A549 (cell line): ENCODE measurements around the gene SLC4A3. TPM values are rescaled to one million over a fixed set of nuclear protein-coding genes. Genes with fewer than 3 reads are reported as not detected.

ENCODE experiments used
- ATAC-seq, 2 experiments: fragments of 200-7000 bp in 1 of 2; fragments of >200 bp in 1 of 2; cut with Nextera tagmentation in 1 of 2; cut with Tn5 transposase in 1 of 2; 3 replicates each; pipeline versions ENCODE4 v1.8.0 to v1.9.1; 2018 to 2020; ENCODE audit warnings: mild to moderate bottlenecking in 1 of 2, moderate library complexity in 1 of 2
- CTCF ChIA-PET: fragments of 300-600 bp; sonication (Branson Sonifier 250); formaldehyde crosslinking; extraction: SDS; loops from one replicate; lab custom pipeline; 2021; ENCODE audit warnings: antibody characterized with exemption, inconsistent platforms; lab: Yijun Ruan, JAX
- POLR2A ChIA-PET: fragments of 350-600 bp; formaldehyde crosslinking; extraction: SDS; loops from one replicate; lab custom pipeline; 2021; ENCODE audit warnings: antibody characterized with exemption, inconsistent platforms; lab: Yijun Ruan, JAX
- DNase-seq, 2 experiments: peaks; one replicate each; pipeline versions ENCODE4 v3.0.0 to v3.0.0-alpha.2; 2011 to 2016; ENCODE audit warnings: low read depth in 1 of 2, low spot score in 1 of 2
- FAIRE-seq: peaks from 2 replicates; lab custom pipeline; 2011; peaks lifted over from hg19 to GRCh38; lab: Jason Lieb, UNC
- H3K27ac ChIP-seq, 2 experiments: fragments of >200 bp; sonication (Bioruptor Twin); formaldehyde crosslinking; 3 replicates each; pipeline ENCODE4 v1.5.1; 2016 to 2017
- H3K4me1 ChIP-seq: fragments of >200 bp; sonication (Bioruptor Twin); formaldehyde crosslinking; 3 replicates; pipeline ENCODE4 v1.6.1; 2016
- H3K4me2 ChIP-seq: fragments of >200 bp; sonication (Bioruptor Twin); formaldehyde crosslinking; 3 replicates; pipeline ENCODE4 v1.6.1; 2016
- H3K4me3 ChIP-seq: fragments of >200 bp; sonication (Bioruptor Twin); formaldehyde crosslinking; 3 replicates; pipeline ENCODE4 v1.5.1; 2016
- H3K9me3 ChIP-seq: fragments of >200 bp; sonication (Bioruptor Twin); formaldehyde crosslinking; 3 replicates; pipeline ENCODE4 v1.6.1; 2016
- ATOH8 ChIP-seq: fragments of 250-450 bp; sonication (Bioruptor Pico); IDR thresholded peaks from 2 replicates; pipeline ENCODE4 v1.5.0; 2020; ENCODE audit warnings: low read depth, mild to moderate bottlenecking, moderate library complexity
- BCL3 ChIP-seq: fragments of >200 bp; sonication (Bioruptor Twin); formaldehyde crosslinking; IDR thresholded peaks from 3 replicates; pipeline ENCODE4 v1.6.1; 2016
- CBX8 ChIP-seq: fragments of 200-600 bp; sonication (generic); IDR thresholded peaks from 2 replicates; pipeline ENCODE4 v1.6.1; 2016
- CTCF ChIP-seq: fragments of >200 bp; sonication (Bioruptor Twin); formaldehyde crosslinking; IDR thresholded peaks from 3 replicates; pipeline ENCODE4 v1.5.1; 2016
- EHMT2 ChIP-seq: fragments of 200-600 bp; sonication (generic); IDR thresholded peaks from 2 replicates; pipeline ENCODE4 v1.6.1; 2016; ENCODE audit warnings: antibody characterized with exemption, low read depth, mild to moderate bottlenecking, moderate library complexity
- FOSL2 ChIP-seq, 2 experiments: fragments of 450-650 bp in 1 of 2; fragments of >200 bp in 1 of 2; sonication (Bioruptor Twin) in 1 of 2; formaldehyde crosslinking; IDR thresholded peaks; 2 replicates each; pipeline versions ENCODE4 v1.5.0 to v1.6.1; 2016 to 2020; ENCODE audit warnings: mild to moderate bottlenecking in 1 of 2, moderate library complexity in 1 of 2
- KDM1A ChIP-seq: fragments of 200-600 bp; sonication (generic); IDR thresholded peaks from 2 replicates; pipeline ENCODE4 v1.6.1; 2016; ENCODE audit warnings: low read depth, mild to moderate bottlenecking
- KDM5A ChIP-seq: fragments of 200-600 bp; sonication (generic); IDR thresholded peaks from 2 replicates; pipeline ENCODE4 v1.6.1; 2016; ENCODE audit warnings: antibody characterized with exemption, mild to moderate bottlenecking
- MAFK ChIP-seq: fragments of 450-650 bp; IDR thresholded peaks from 2 replicates; pipeline ENCODE4 v1.6.1; 2014; ENCODE audit not compliant: partially characterized antibody
- NFE2L2 ChIP-seq: fragments of 150-350 bp; conservative IDR thresholded peaks from 2 replicates; pipeline ENCODE4 v1.6.1; 2014; ENCODE audit warnings: low read length
- NR3C1 ChIP-seq: fragments of >200 bp; sonication (Bioruptor Twin); formaldehyde crosslinking; IDR thresholded peaks from 3 replicates; pipeline ENCODE4 v1.6.1; 2017
- PBX3 ChIP-seq: IDR thresholded peaks from 2 replicates; pipeline ENCODE4 v1.6.1; 2012
- POLR2A ChIP-seq: IDR thresholded peaks from 2 replicates; pipeline ENCODE4 v1.6.1; 2012; ENCODE audit warnings: mild to moderate bottlenecking, low read length
- POLR2AphosphoS2 ChIP-seq: conservative IDR thresholded peaks from 2 replicates; pipeline ENCODE4 v1.6.1; 2012; ENCODE audit warnings: low read length, improper control_type of control experiment, inconsistent platforms
- RCOR1 ChIP-seq: fragments of 150-350 bp; IDR thresholded peaks from 2 replicates; pipeline ENCODE4 v1.6.1; 2014; ENCODE audit warnings: antibody characterized with exemption, low read length, low read depth
- SMC3 ChIP-seq: fragments of >200 bp; sonication (Bioruptor Twin); formaldehyde crosslinking; IDR thresholded peaks from 3 replicates; pipeline ENCODE4 v1.6.1; 2018; ENCODE audit warnings: inconsistent platforms
- ZFP36 ChIP-seq: fragments of 450-650 bp; IDR thresholded peaks from 2 replicates; pipeline ENCODE4 v1.6.1; 2014; ENCODE audit warnings: borderline replicate concordance; ENCODE audit not compliant: partially characterized antibody
- WGBS: methylation state at CpG from one replicate; pipeline ENCODE4 v1.1.6; 2017; ENCODE audit errors: missing lambda C conversion rate; 5-methylcytosine and 5-hydroxymethylcytosine counted together
- polyA plus RNA-seq, 4 experiments: library from polyadenylated mRNA; depleted of rRNA in 3 of 4; stranded (reverse); fragments of >200 nt; fragmentation: RNase III in 1 of 4; extraction: RNeasy Plus Mini Kit Qiagen cat#74134 plus additional on column Dnase treatment in 1 of 4; gene quantifications; 2 replicates in 3 of 4; 3 replicates in 1 of 4; pipeline ENCODE4 v1.2.3, GENCODE V29; 2011 to 2017
- TF ChIP-seq, protein P1 (sequence below): fragments of >200 bp; sonication (Bioruptor Twin); formaldehyde crosslinking; IDR thresholded peaks from 2 replicates; pipeline ENCODE4 v1.6.1; 2016
- TF ChIP-seq, protein P2 (sequence below): fragments of 250-450 bp; sonication (Bioruptor Pico); IDR thresholded peaks from 2 replicates; pipeline ENCODE4 v1.5.0; 2021; ENCODE audit warnings: mild to moderate bottlenecking, moderate library complexity, borderline replicate concordance

SLC4A3 gene
- polyA plus RNA-seq, 2 of the 4 experiments (the other 2 are of a cell fraction): 1.4 to 3.6 TPM

GRCh38 chr2:219629976-219630695 lies 2.7 kb downstream of the SLC4A3 start:
- no peak for FAIRE-seq
- ChIA-PET POLR2A (no interaction called here), CTCF (interaction anchor here (0.8 to 7.0 kb wide), 3 partner anchors 12 to 100 kb away, joined by 4 to 38 read pairs (median 4); no protein-coding TSS in a partner anchor)

DNA sequence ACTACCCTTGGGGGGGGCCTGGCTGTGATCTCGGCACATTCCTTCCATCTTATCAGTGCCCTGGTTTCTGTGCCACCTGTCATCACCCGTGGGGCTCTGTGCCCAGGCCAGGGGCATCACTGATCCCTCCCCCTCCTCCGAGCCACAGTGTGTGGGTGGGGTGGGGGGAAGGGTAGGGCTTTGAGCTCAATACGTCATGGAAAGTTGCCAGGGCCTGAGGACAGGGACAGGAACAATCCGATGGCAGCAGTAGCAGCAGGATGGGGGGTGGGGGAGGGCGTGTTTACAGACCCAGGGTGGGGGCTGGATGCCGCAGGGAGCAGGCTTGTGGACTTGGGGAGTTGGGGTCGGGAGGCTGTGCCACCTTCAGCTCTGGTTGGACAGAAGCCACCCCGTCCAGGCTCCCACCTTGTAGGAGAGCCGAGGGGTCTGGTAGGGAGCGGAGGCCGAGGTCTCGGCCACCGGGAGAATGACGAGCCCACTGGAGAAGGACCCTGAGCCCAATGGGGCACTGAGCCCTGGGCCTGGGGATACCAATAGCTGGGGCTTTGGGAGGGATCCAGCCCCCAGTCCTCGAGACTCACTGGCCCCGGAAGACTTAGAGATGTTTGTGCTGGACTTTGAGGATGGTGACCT lies 3.5 kb downstream of the SLC4A3 start:
- no peak for TF ChIP-seq BCL3
- no peak for TF ChIP-seq KDM1A
- no peak for TF ChIP-seq ATOH8 (CRISPR knock-in tag)
- no peak for TF ChIP-seq MAFK
- TF ChIP-seq POLR2AphosphoS2: no peak
- no peak for TF ChIP-seq SMC3
- no peak for TF ChIP-seq FOSL2 (IDR thresholded peaks at IDR 0.05)
- no peak for TF ChIP-seq FOSL2 (CRISPR knock-in tag; IDR thresholded peaks at IDR 0.05)
- no peak for TF ChIP-seq CTCF
- TF ChIP-seq, protein P1, sequence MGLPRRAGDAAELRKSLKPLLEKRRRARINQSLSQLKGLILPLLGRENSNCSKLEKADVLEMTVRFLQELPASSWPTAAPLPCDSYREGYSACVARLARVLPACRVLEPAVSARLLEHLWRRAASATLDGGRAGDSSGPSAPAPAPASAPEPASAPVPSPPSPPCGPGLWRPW: no peak
- TF ChIP-seq RCOR1: no peak
- TF ChIP-seq POLR2A: no peak
- no peak for TF ChIP-seq KDM5A
- 92% methylated on average over 4 of the region's 17 CpGs for WGBS
- Histone ChIP-seq H3K9me3 (no peaks in the 10 kb centered on the region), H3K4me1 (peaks cover 8% of the 10 kb centered on the region; the same call in 2 of the 3 replicates), H3K27ac (no peak overlapping the region), H3K4me2 (no peak overlapping the region), H3K4me3 (no peak overlapping the region)
- DNase-seq (no peak), FAIRE-seq (no peak), ATAC-seq (no peak)
- POLR2A ChIA-PET: no interaction called here
- CTCF ChIA-PET: interaction anchor here (1.6 to 7.0 kb wide), 3 partner anchors 11 to 89 kb away, joined by 3 to 38 read pairs (median 6); no protein-coding TSS in a partner anchor

More at GRCh38 chr2:219629976-219630695, 2.7 kb downstream of the SLC4A3 start:
- 66% methylated on average over 11 of the region's 20 CpGs for WGBS
- TF ChIP-seq, protein P2, sequence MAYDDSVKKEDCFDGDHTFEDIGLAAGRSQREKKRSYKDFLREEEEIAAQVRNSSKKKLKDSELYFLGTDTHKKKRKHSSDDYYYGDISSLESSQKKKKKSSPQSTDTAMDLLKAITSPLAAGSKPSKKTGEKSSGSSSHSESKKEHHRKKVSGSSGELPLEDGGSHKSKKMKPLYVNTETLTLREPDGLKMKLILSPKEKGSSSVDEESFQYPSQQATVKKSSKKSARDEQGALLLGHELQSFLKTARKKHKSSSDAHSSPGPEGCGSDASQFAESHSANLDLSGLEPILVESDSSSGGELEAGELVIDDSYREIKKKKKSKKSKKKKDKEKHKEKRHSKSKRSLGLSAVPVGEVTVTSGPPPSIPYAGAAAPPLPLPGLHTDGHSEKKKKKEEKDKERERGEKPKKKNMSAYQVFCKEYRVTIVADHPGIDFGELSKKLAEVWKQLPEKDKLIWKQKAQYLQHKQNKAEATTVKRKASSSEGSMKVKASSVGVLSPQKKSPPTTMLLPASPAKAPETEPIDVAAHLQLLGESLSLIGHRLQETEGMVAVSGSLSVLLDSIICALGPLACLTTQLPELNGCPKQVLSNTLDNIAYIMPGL (CRISPR knock-in tag): no peak
- no peak for TF ChIP-seq EHMT2
- peak; percentile 14 for TF ChIP-seq ZFP36
- TF ChIP-seq PBX3: no peak
- TF ChIP-seq CBX8: no peak
- no peak for TF ChIP-seq NFE2L2
- no peak for TF ChIP-seq NR3C1
- ATAC-seq: peak in 1 of 2 experiments; percentile 4; a peak in 2 of 6 replicates
- DNase-seq: no peak
- Histone ChIP-seq H3K27ac (no peak overlapping the region), H3K4me3 (no peak overlapping the region), H3K4me1 (peaks cover 8% of the 10 kb centered on the region; the same call in 2 of the 3 replicates), H3K4me2 (no peak overlapping the region), H3K9me3 (no peaks in the 10 kb centered on the region)
